Upper lobe of left lung (tissue), 6 donors: ENCODE data around the gene MLPH. TPM values are rescaled to one million over a fixed set of nuclear protein-coding genes. Genes with fewer than 3 reads are reported as not detected.

Experiments
- ATAC-seq, 2 donors: fragments of 200-7000 bp; cut with Tn5 transposase; one replicate each; pipeline ENCODE4 v1.9.1; 2022; ENCODE audit warnings: mild to moderate bottlenecking in 2 of 2, moderate library complexity in 2 of 2; ENCODE audit not compliant: low FRiP score in 2 of 2
- DNase-seq, 2 donors: peaks; one replicate each; pipeline ENCODE4 v3.0.0-alpha.2; 2019 to 2020
- H3K27ac ChIP-seq, 4 donors: fragments of 200-600 bp; sonication (generic); one replicate each; pipeline ENCODE4 v1.5.1; 2016 to 2019
- H3K27me3 ChIP-seq, 4 donors: fragments of 200-600 bp; sonication (generic); one replicate each; pipeline ENCODE4 v1.5.1; 2017 to 2019
- H3K36me3 ChIP-seq, 4 donors: fragments of 200-600 bp; sonication (generic); one replicate each; pipeline ENCODE4 v1.5.1; 2016 to 2019
- H3K4me1 ChIP-seq, 4 donors: fragments of 200-600 bp; sonication (generic); one replicate each; pipeline ENCODE4 v1.5.1; 2018 to 2019
- H3K4me3 ChIP-seq, 4 donors: fragments of 200-600 bp; sonication (generic); one replicate each; pipeline ENCODE4 v1.5.1; 2017 to 2019; ENCODE audit warnings: mild to moderate bottlenecking in 2 of 4, moderate library complexity in 1 of 4
- H3K9me3 ChIP-seq, 4 donors: fragments of 200-600 bp; sonication (generic); one replicate each; pipeline ENCODE4 v1.5.1; 2018 to 2019
- CTCF ChIP-seq, 6 experiments: fragments of 450-650 bp in 4 of 6; fragments of 200-600 bp in 2 of 6; sonication (generic) in 2 of 6; IDR thresholded peaks; one replicate each; pipeline ENCODE4 v1.5.1; 2016 to 2019; ENCODE audit warnings: antibody characterized with exemption in 6 of 6
- EP300 ChIP-seq, 4 donors: sonication (generic); formaldehyde crosslinking; IDR thresholded peaks; one replicate each; pipeline ENCODE4 v1.5.1; 2017; ENCODE audit warnings: antibody characterized with exemption in 4 of 4, control low read depth in 2 of 4
- POLR2A ChIP-seq, 4 donors: fragments of 450-650 bp; IDR thresholded peaks; one replicate each; pipeline ENCODE4 v1.5.1; 2016 to 2017; ENCODE audit warnings: antibody characterized with exemption in 4 of 4, mild to moderate bottlenecking in 2 of 4
- POLR2AphosphoS5 ChIP-seq, 2 donors: sonication (generic); formaldehyde crosslinking; IDR thresholded peaks; one replicate each; pipeline ENCODE4 v1.5.1; 2017; ENCODE audit warnings: antibody characterized with exemption in 2 of 2
- WGBS, 2 donors: methylation state at CpG; one replicate each; pipeline ENCODE4 v1.1.5; 2017 to 2018; 5-methylcytosine and 5-hydroxymethylcytosine counted together
- total RNA-seq, 6 donors: library from RNA; depleted of rRNA in 4 of 6; stranded (reverse); fragments of >200 nt in 4 of 6; gene quantifications; one replicate each; pipeline versions ENCODE4 v1.1.0 to v1.2.1, GENCODE V29; 2016 to 2021
- donor health status: DM: no; HTN: no; CAD: no; lungs with moderate emphysema.
- donor health status: DM: no; HTN: yes; CAD: no; lungs with severe emphysema.

MLPH gene
- total RNA-seq, 6 donors from 2014 or later, result 289 to 1,452 (median 502) TPM

- peaks cover 0 to 6% (median 0%) of the 10 kb centered on the region in 4 donors for H3K36me3 ChIP-seq
- H3K27me3 ChIP-seq, result no peaks in the 10 kb centered on the region
- peaks cover 10 to 22% (median 16%) of the 10 kb centered on the region in 4 donors for H3K4me1 ChIP-seq
Observed at GRCh38 chr2:237572742-237573101, 85.7 kb downstream of the MLPH start.

GRCh38 chr2:237573721-237574415 is 86.8 kb downstream of the MLPH start:
- no peak for ATAC-seq
- Histone ChIP-seq H3K9me3 (no peaks in the 10 kb centered on the region), H3K4me3 (no peak overlapping the region), H3K36me3 (peaks cover 0 to 6% (median 0%) of the 10 kb centered on the region in 4 donors), H3K27ac (no peak overlapping the region), H3K4me1 (peaks cover 10 to 22% (median 16%) of the 10 kb centered on the region in 4 donors), H3K27me3 (no peaks in the 10 kb centered on the region)
- WGBS, 2 donors, result 88 to 92% methylated on average over 8 of the region's 8 CpGs
- no peak for DNase-seq
- TF ChIP-seq CTCF (IDR thresholded peaks at IDR 0.05) (no peak), POLR2A (IDR thresholded peaks at IDR 0.05) (no peak), EP300 (IDR thresholded peaks at IDR 0.05) (no peak), POLR2AphosphoS5 (IDR thresholded peaks at IDR 0.05) (no peak)

More at GRCh38 chr2:237572742-237573101, 85.7 kb downstream of the MLPH start:
- Histone ChIP-seq H3K27ac (no peak overlapping the region), H3K9me3 (no peaks in the 10 kb centered on the region), H3K4me3 (no peak overlapping the region)
- TF ChIP-seq CTCF (IDR thresholded peaks at IDR 0.05) (no peak), POLR2A (IDR thresholded peaks at IDR 0.05) (no peak)
- 91 to 95% methylated on average over 4 of the region's 4 CpGs for WGBS, 2 donors
- DNase-seq (no peak), ATAC-seq (no peak)

GRCh38 chr2:237574467-237574866 is 87.4 kb downstream of the MLPH start:
- WGBS, 2 donors, result 95 to 98% methylated on average over 8 to 9 of the region's 9 CpGs

GRCh38 chr2:237574894-237575868 is 88.1 kb downstream of the MLPH start:
- no peaks in the 10 kb centered on the region for H3K9me3 ChIP-seq
- ATAC-seq (peak in 1 of 2 donors; percentile 41), DNase-seq (peak in 1 of 2 donors; percentile 62)
- no peak overlapping the region for H3K4me3 ChIP-seq
- 67 to 72% methylated on average over 13 to 25 of the region's 25 CpGs for WGBS, 2 donors
- peaks cover 10 to 22% (median 16%) of the 10 kb centered on the region in 4 donors for H3K4me1 ChIP-seq
- peak in 1 of 6 experiments; percentile 40 for TF ChIP-seq CTCF (IDR thresholded peaks at IDR 0.05)
- no peak for TF ChIP-seq POLR2AphosphoS5 (IDR thresholded peaks at IDR 0.05)
- TF ChIP-seq POLR2A (IDR thresholded peaks at IDR 0.05), result peak in 1 of 4 donors; percentile 12
- TF ChIP-seq EP300 (IDR thresholded peaks at IDR 0.05), result no peak
- peaks cover 0 to 6% (median 0%) of the 10 kb centered on the region in 4 donors for H3K36me3 ChIP-seq
- peak overlapping the region in 3 of 4 donors; percentile 25 to 58 (median 34) for H3K27ac ChIP-seq
- H3K27me3 ChIP-seq, result no peaks in the 10 kb centered on the region

More at GRCh38 chr2:237574467-237574866, 87.4 kb downstream of the MLPH start:
- Histone ChIP-seq H3K9me3 (no peaks in the 10 kb centered on the region), H3K4me3 (no peak overlapping the region), H3K36me3 (peaks cover 0 to 6% (median 0%) of the 10 kb centered on the region in 4 donors), H3K27me3 (no peaks in the 10 kb centered on the region), H3K4me1 (peaks cover 10 to 22% (median 16%) of the 10 kb centered on the region in 4 donors), H3K27ac (peak overlapping the region in 2 of 4 donors; percentile 34 to 58)
- ATAC-seq (no peak), DNase-seq (no peak)
- TF ChIP-seq POLR2A (IDR thresholded peaks at IDR 0.05) (no peak), EP300 (IDR thresholded peaks at IDR 0.05) (no peak), CTCF (IDR thresholded peaks at IDR 0.05) (no peak), POLR2AphosphoS5 (IDR thresholded peaks at IDR 0.05) (no peak)
